ENCODE data around the gene HS6ST2. TPM values are rescaled to one million over a fixed set of nuclear protein-coding genes. Genes with fewer than 3 reads are reported as not detected.

Gene HS6ST2
- polyA plus RNA-seq, 1 donor (not counting 4 experiments of a cell fraction or from before 2014, with no cell fraction given): 0.43 TPM

GRCh38 chrX:132751063-132751690 is 207.3 kb downstream of the HS6ST2 start:
- Histone ChIP-seq H3K27ac (ENCODE audit: control insufficient read depth, insufficient read depth, low read length) (no peak overlapping the region), H3K4me3 (ENCODE audit: control insufficient read depth in 2 of 3, extremely low read depth in 1 of 3, insufficient read depth in 2 of 3, low read depth in 1 of 3, low read length in 3 of 3) (no peak overlapping the region), H3K9ac (ENCODE audit: control insufficient read depth, extremely low read depth, insufficient read depth, low read length) (no peak overlapping the region), H3K4me2 (ENCODE audit: control insufficient read depth, extremely low read depth, insufficient read depth, low read depth, low read length) (no peak overlapping the region), H3K4me1 (ENCODE audit: control insufficient read depth, extremely low read depth, insufficient read depth, low read length) (no peaks in the 10 kb centered on the region), H2AFZ (ENCODE audit: control insufficient read depth, low read length) (no peak overlapping the region), H3K9me1 (ENCODE audit: control insufficient read depth, extremely low read depth, insufficient read depth, low read length) (no peaks in the 10 kb centered on the region), H3K9me3 (ENCODE audit: control insufficient read depth, low read depth, low read length) (no peaks in the 10 kb centered on the region), H3K36me3 (ENCODE audit: control insufficient read depth in 2 of 2, extremely low read depth in 1 of 2, insufficient read depth in 2 of 2, low read length in 2 of 2) (no peaks in the 10 kb centered on the region), H3K79me2 (ENCODE audit: control insufficient read depth, insufficient read depth, low read length) (no peaks in the 10 kb centered on the region), H4K20me1 (ENCODE audit: control insufficient read depth, extremely low read depth, insufficient read depth, low read length) (no peaks in the 10 kb centered on the region), H3K27me3 (ENCODE audit: control insufficient read depth, extremely low read depth, insufficient read depth, low read length) (peaks cover under 1% of the 10 kb centered on the region)
- FAIRE-seq: no peak
- TF ChIP-seq CTCF (optimal IDR thresholded peaks at IDR 0.05 in 1 of 3, IDR thresholded peaks at IDR 0.05 in 1 of 3, conservative IDR thresholded peaks at IDR 0.05 in 1 of 3; ENCODE audit: extremely low read depth in 1 of 3, insufficient read depth in 2 of 3, low read length in 3 of 3) (no peak), EZH2 (IDR thresholded peaks at IDR 0.05; ENCODE audit: low read length) (no peak)
- DNase-seq (ENCODE audit: low read depth, low spot score): no peak
- dilution Hi-C loops (cut with MboI; ENCODE audit: extremely low pct_ligation_motif_present, low sequenced_read_pairs): no loop called here

DNA sequence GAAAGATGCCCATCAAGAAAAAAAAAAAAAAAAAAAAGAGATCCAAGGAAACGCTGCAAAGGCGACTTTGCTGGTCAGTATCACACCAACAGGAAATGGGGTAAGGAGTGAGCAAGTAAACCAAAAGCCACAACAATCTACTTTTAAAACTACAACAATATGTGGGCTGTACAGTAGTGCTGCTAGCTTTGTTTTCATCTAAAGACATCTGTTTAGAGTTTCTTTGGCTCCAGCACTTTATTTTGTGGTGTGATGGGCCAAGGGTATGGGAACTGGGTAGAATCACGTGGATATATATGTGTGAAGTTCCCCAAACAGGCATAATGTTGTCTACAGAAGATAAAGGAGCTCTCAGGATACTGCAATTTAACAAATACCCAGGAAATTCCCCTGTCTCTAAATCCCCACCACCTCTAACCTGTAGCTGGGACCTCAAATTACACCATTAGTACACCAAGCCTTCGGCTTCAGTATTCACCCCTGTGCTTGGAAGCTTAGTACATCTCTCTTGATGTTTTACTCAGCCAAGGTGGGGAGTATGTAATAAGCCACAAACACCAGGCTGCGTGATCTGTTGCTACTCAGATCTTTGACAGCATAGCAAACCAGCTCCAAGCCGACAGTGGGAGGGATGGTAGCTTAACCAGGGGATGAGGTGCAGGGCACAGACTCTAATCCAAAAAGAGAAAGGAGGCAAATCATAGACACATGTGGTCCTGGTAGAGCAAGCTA is 207.9 kb downstream of the HS6ST2 start:
- H3K4me3 ChIP-seq (ENCODE audit: control insufficient read depth in 2 of 3, extremely low read depth in 1 of 3, insufficient read depth in 2 of 3, low read depth in 1 of 3, low read length in 3 of 3): no peak overlapping the region
- H3K36me3 ChIP-seq (ENCODE audit: control insufficient read depth in 2 of 2, extremely low read depth in 1 of 2, insufficient read depth in 2 of 2, low read length in 2 of 2): no peaks in the 10 kb centered on the region
- H2AFZ ChIP-seq (ENCODE audit: control insufficient read depth, low read length): no peak overlapping the region
- H3K27ac ChIP-seq (ENCODE audit: control insufficient read depth, insufficient read depth, low read length): no peak overlapping the region
- H3K9me3 ChIP-seq (ENCODE audit: control insufficient read depth, low read depth, low read length): no peaks in the 10 kb centered on the region
- dilution Hi-C loops (cut with MboI; ENCODE audit: extremely low pct_ligation_motif_present, low sequenced_read_pairs): no loop called here
- DNase-seq (ENCODE audit: low read depth, low spot score): no peak
- H3K4me1 ChIP-seq (ENCODE audit: control insufficient read depth, extremely low read depth, insufficient read depth, low read length): no peaks in the 10 kb centered on the region
- H3K27me3 ChIP-seq (ENCODE audit: control insufficient read depth, extremely low read depth, insufficient read depth, low read length): no peaks in the 10 kb centered on the region
- TF ChIP-seq CTCF (optimal IDR thresholded peaks at IDR 0.05 in 1 of 3, IDR thresholded peaks at IDR 0.05 in 1 of 3, conservative IDR thresholded peaks at IDR 0.05 in 1 of 3; ENCODE audit: extremely low read depth in 1 of 3, insufficient read depth in 2 of 3, low read length in 3 of 3): no peak
- TF ChIP-seq EZH2 (IDR thresholded peaks at IDR 0.05; ENCODE audit: low read length): no peak
- H3K4me2 ChIP-seq (ENCODE audit: control insufficient read depth, extremely low read depth, insufficient read depth, low read depth, low read length): no peak overlapping the region
- H3K9me1 ChIP-seq (ENCODE audit: control insufficient read depth, extremely low read depth, insufficient read depth, low read length): no peaks in the 10 kb centered on the region
- no peak for FAIRE-seq
- H3K9ac ChIP-seq (ENCODE audit: control insufficient read depth, extremely low read depth, insufficient read depth, low read length): no peak overlapping the region
- no peaks in the 10 kb centered on the region for H4K20me1 ChIP-seq (ENCODE audit: control insufficient read depth, extremely low read depth, insufficient read depth, low read length)
- H3K79me2 ChIP-seq (ENCODE audit: control insufficient read depth, insufficient read depth, low read length): no peaks in the 10 kb centered on the region
